ENCODE results near the gene RAET1E.
"Not testable (repeated sequence)": the region's sequence is repeated elsewhere in the genome, so short reads cannot be mapped to it uniquely, and the experiment has no call there.

Gene RAET1E

DNA sequence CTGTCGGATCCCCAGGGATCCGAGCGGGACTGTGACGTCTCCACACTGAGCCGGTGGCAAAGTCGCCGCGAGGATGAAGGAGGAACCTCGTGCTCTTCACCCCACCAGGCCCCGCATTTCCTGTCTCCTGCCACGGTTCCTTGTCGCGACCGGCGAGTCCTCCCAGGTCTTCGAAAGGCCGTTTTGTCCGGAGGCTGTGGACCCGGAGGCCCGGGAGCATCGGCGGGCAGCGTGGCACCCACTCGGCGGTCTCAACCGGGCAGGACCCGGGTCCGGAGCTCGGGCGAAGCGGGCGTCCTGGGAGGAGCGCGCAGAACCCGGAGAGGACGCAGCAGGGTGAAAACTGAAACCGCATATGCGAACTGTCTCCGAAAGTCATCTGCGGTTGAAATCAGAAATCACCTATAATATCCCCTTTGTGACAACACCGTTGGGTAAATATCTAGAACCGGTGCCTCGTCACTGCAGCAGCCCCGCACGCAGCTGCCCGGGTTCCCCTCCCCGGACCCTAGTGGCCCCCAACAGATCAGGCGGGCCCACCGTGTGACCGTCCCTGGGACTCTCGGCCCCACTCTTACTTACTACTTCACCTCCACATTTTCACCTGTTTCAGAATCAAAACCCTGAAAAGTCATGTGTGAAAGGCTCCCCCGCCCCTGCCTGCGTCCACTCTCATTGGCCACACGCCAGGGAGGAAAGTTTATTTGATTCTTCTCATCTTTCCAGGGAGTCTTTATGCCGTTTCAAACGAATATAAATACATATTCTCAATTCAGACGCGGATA, 40.9 kb upstream of the RAET1E start:
- Histone ChIP-seq H3K9ac (ENCODE audit: low read length) (no peak overlapping the region), H3K36me3 (ENCODE audit: control insufficient read depth, insufficient read depth, low read length, severe bottlenecking) (no peaks in the 10 kb centered on the region), H3K9me3 (ENCODE audit: control insufficient read depth, low read length) (no peaks in the 10 kb centered on the region), H3K4me1 (ENCODE audit: control insufficient read depth, insufficient read depth, low read length) (peaks cover 10% of the 10 kb centered on the region), H3K27me3 (replicated peaks; ENCODE audit: control insufficient read depth, insufficient read depth, low read length) (peaks cover 56% of the 10 kb centered on the region), H3K4me3 (ENCODE audit: low read length) (peak overlapping the region; percentile 76)
- DNase-seq (ENCODE audit: low read depth), result peak; percentile 47

DNA sequence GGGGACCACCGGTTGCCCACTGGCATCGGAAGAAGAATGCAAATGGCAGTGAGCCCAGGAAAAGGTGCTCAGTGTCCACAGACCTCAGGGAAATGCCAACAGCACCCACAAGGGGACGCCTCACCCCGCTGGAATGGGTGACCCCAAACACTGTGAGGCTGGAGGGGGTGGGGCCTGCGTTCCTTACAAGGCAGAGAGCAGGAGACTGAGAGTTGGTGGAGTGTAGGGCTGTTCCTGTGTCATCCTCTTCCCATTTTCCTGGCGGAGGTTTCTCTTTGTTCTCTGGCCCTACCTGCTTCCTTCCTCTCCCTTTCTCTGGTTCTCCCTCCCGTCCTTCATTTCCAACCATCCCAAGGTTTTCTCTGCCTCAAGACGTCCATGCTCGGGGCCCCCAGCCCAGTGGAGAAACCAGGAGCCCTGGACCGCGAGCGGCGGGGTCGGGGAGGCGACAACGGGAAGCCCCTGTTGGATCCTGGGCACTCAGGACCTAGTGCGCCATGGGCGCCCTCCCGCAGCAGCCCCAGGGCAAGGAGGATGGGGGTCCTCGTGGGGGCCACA, 40.2 kb upstream of the RAET1E start:
- not testable (repeated sequence) for H3K9me3 ChIP-seq (ENCODE audit: control insufficient read depth, low read length); H3K36me3 ChIP-seq (ENCODE audit: control insufficient read depth, insufficient read depth, low read length, severe bottlenecking); H3K9ac ChIP-seq (ENCODE audit: low read length); H3K4me1 ChIP-seq (ENCODE audit: control insufficient read depth, insufficient read depth, low read length); DNase-seq (ENCODE audit: low read depth)
- H3K27me3 ChIP-seq (replicated peaks; ENCODE audit: control insufficient read depth, insufficient read depth, low read length), result peaks cover 56% of the 10 kb centered on the region
- peak overlapping the region; percentile 76 for H3K4me3 ChIP-seq (ENCODE audit: low read length)

GRCh38 chr6:149936743-149937142, 38.8 kb upstream of the RAET1E start:
- no peaks in the 10 kb centered on the region for H3K36me3 ChIP-seq (ENCODE audit: control insufficient read depth, insufficient read depth, low read length, severe bottlenecking)
- peaks cover 56% of the 10 kb centered on the region for H3K27me3 ChIP-seq (replicated peaks; ENCODE audit: control insufficient read depth, insufficient read depth, low read length)
- no peak overlapping the region for H3K4me3 ChIP-seq (ENCODE audit: low read length)
- no peaks in the 10 kb centered on the region for H3K9me3 ChIP-seq (ENCODE audit: control insufficient read depth, low read length)
- H3K4me1 ChIP-seq (ENCODE audit: control insufficient read depth, insufficient read depth, low read length), result peaks cover 10% of the 10 kb centered on the region
- no peak overlapping the region for H3K9ac ChIP-seq (ENCODE audit: low read length)
- DNase-seq (ENCODE audit: low read depth), result no peak

DNA sequence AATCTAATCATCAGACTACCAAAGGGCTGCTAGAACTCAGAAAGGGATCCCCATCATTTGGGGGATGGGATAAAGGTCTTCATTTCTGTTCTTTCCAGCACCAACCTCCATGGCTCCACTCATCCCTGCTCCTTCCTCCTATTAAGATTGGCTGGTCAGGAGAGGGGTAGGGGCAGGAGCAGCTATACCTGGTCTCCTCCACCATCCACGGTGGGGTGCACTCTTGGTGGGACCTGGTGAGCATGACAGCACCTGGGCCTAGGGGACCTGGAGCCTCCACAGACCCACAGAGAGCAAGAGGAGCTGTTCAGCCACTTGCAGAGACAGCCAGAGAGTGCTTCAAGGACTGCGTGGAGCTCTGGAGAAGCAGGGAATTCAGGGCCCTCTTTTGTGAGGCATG, 37.8 kb upstream of the RAET1E start:
- no peak overlapping the region for H3K9ac ChIP-seq (ENCODE audit: low read length)
- DNase-seq (ENCODE audit: low read depth), result no peak
- H3K4me1 ChIP-seq (ENCODE audit: control insufficient read depth, insufficient read depth, low read length), result peaks cover 10% of the 10 kb centered on the region
- H3K36me3 ChIP-seq (ENCODE audit: control insufficient read depth, insufficient read depth, low read length, severe bottlenecking), result no peaks in the 10 kb centered on the region
- no peaks in the 10 kb centered on the region for H3K9me3 ChIP-seq (ENCODE audit: control insufficient read depth, low read length)
- H3K27me3 ChIP-seq (replicated peaks; ENCODE audit: control insufficient read depth, insufficient read depth, low read length), result peaks cover 52% of the 10 kb centered on the region
- no peak overlapping the region for H3K4me3 ChIP-seq (ENCODE audit: low read length)

GRCh38 chr6:149935246-149935645, 37.3 kb upstream of the RAET1E start:
- no peak overlapping the region for H3K4me3 ChIP-seq (ENCODE audit: low read length)
- no peaks in the 10 kb centered on the region for H3K36me3 ChIP-seq (ENCODE audit: control insufficient read depth, insufficient read depth, low read length, severe bottlenecking)
- peaks cover 48% of the 10 kb centered on the region for H3K27me3 ChIP-seq (replicated peaks; ENCODE audit: control insufficient read depth, insufficient read depth, low read length)
- DNase-seq (ENCODE audit: low read depth), result no peak
- H3K9ac ChIP-seq (ENCODE audit: low read length), result no peak overlapping the region
- H3K4me1 ChIP-seq (ENCODE audit: control insufficient read depth, insufficient read depth, low read length), result peaks cover 10% of the 10 kb centered on the region
- H3K9me3 ChIP-seq (ENCODE audit: control insufficient read depth, low read length), result no peaks in the 10 kb centered on the region

DNA sequence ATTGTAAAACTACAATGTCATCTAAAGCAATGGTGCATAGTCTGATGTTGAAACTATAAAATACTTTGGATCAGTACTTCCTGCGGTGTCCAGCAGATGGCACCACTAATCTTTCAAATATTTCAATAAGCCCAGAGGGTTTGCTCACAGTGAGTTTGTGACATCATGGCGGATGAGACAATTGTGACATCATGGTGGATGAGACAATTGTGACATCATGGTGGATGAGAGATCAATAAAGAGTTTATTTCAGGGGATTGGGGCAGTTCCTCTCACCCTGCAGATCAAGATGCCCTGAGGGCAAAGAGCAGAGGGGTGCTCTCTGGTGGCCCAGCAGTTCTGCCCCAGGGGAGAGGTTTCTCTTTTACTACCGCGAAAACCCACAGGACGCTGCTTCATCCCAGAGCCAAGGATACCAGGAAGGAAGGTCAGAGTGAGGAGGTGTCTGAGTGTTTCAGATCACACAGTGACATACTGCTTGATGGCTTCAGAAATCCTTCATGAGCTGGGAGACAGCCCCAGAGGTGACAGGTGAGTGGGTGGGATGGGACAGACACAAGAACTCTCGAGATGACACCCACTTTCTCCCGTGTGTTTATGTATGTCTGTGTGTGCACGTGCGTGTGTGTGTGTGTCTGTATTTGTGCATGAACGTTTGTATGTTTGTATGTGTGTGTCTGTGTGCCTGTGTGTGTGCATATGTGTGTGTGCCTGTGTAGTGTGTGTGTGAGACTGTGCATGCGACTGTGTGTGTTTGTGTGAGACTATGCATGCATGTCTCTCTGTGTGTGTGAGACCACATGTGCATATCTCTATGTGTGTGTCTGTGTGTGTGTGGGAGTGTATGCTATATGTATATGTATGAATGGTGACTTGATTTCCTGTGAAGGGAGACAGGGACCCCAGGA, 36.6 kb upstream of the RAET1E start:
- peaks cover 10% of the 10 kb centered on the region for H3K4me1 ChIP-seq (ENCODE audit: control insufficient read depth, insufficient read depth, low read length)
- no peak overlapping the region for H3K4me3 ChIP-seq (ENCODE audit: low read length)

DNA sequence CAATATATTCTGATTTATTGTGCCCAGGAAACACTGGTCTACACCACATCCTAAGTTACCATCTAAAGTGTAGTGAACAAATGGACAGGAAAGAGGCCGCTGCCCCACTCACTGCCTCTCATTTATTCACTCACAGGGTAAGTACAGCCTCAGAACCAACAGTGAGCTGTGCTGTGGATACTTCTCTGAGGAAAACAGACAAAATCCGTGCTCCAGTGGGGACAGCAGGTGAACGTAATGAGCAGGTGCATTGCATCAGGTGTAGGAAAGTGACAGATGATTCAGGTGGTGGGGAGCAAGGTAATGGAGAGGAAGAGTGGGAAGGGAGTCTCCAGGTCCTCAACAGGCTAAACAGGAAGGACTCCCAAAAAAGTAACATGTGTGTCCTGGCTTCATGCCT, 35.5 kb upstream of the RAET1E start:
- H3K4me3 ChIP-seq (ENCODE audit: low read length), result no peak overlapping the region
- no peaks in the 10 kb centered on the region for H3K36me3 ChIP-seq (ENCODE audit: control insufficient read depth, insufficient read depth, low read length, severe bottlenecking)
- no peaks in the 10 kb centered on the region for H3K9me3 ChIP-seq (ENCODE audit: control insufficient read depth, low read length)

More for the DNA sequence above, 36.6 kb upstream of the RAET1E start:
- Histone ChIP-seq H3K9me3 (ENCODE audit: control insufficient read depth, low read length) (no peaks in the 10 kb centered on the region), H3K9ac (ENCODE audit: low read length) (no peak overlapping the region), H3K36me3 (ENCODE audit: control insufficient read depth, insufficient read depth, low read length, severe bottlenecking) (no peaks in the 10 kb centered on the region), H3K27me3 (replicated peaks; ENCODE audit: control insufficient read depth, insufficient read depth, low read length) (peaks cover 48% of the 10 kb centered on the region)
- peak; percentile 91 for DNase-seq (ENCODE audit: low read depth)

GRCh38 chr6:149933036-149933435, 35.1 kb upstream of the RAET1E start:
- Histone ChIP-seq H3K4me3 (ENCODE audit: low read length) (no peak overlapping the region), H3K36me3 (ENCODE audit: control insufficient read depth, insufficient read depth, low read length, severe bottlenecking) (no peaks in the 10 kb centered on the region), H3K27me3 (replicated peaks; ENCODE audit: control insufficient read depth, insufficient read depth, low read length) (peaks cover 41% of the 10 kb centered on the region), H3K9ac (ENCODE audit: low read length) (no peak overlapping the region), H3K9me3 (ENCODE audit: control insufficient read depth, low read length) (no peaks in the 10 kb centered on the region), H3K4me1 (ENCODE audit: control insufficient read depth, insufficient read depth, low read length) (no peaks in the 10 kb centered on the region)
- no peak for DNase-seq (ENCODE audit: low read depth)

More for the DNA sequence above, 35.5 kb upstream of the RAET1E start:
- Histone ChIP-seq H3K4me1 (ENCODE audit: control insufficient read depth, insufficient read depth, low read length) (peaks cover 3% of the 10 kb centered on the region), H3K9ac (ENCODE audit: low read length) (no peak overlapping the region), H3K27me3 (replicated peaks; ENCODE audit: control insufficient read depth, insufficient read depth, low read length) (peaks cover 45% of the 10 kb centered on the region)
- no peak for DNase-seq (ENCODE audit: low read depth)

GRCh38 chr6:149931501-149931900, 33.6 kb upstream of the RAET1E start:
- Histone ChIP-seq H3K4me3 (ENCODE audit: low read length) (no peak overlapping the region), H3K9me3 (ENCODE audit: control insufficient read depth, low read length) (no peaks in the 10 kb centered on the region), H3K9ac (ENCODE audit: low read length) (no peak overlapping the region), H3K27me3 (replicated peaks; ENCODE audit: control insufficient read depth, insufficient read depth, low read length) (peaks cover 28% of the 10 kb centered on the region), H3K36me3 (ENCODE audit: control insufficient read depth, insufficient read depth, low read length, severe bottlenecking) (no peaks in the 10 kb centered on the region), H3K4me1 (ENCODE audit: control insufficient read depth, insufficient read depth, low read length) (no peaks in the 10 kb centered on the region)
- DNase-seq (ENCODE audit: low read depth), result no peak

DNA sequence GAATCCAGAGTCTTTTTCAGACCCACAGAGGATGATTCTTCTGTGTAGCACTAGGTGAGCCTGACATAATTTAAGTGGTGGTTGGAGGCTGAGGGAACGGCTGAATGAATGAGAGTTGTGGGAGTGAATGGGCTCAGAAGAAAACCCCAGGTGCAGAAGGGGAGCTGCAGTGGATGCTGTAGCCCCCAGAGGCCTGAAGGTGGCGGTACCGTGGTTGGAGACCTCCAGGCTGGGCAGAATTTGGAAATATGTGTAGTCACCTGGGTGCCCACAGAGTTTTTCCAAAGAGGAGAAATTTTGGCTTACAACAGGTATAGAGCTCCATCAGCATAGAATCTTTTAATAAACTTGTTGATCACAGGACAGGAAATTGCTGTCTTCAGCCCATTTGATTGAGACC, 31.5 kb upstream of the RAET1E start:
- no peak overlapping the region for H3K4me3 ChIP-seq (ENCODE audit: low read length)
- no peak overlapping the region for H3K9ac ChIP-seq (ENCODE audit: low read length)
- H3K36me3 ChIP-seq (ENCODE audit: control insufficient read depth, insufficient read depth, low read length, severe bottlenecking), result no peaks in the 10 kb centered on the region
- H3K9me3 ChIP-seq (ENCODE audit: control insufficient read depth, low read length), result no peaks in the 10 kb centered on the region
- H3K27me3 ChIP-seq (replicated peaks; ENCODE audit: control insufficient read depth, insufficient read depth, low read length), result peaks cover 15% of the 10 kb centered on the region
- DNase-seq (ENCODE audit: low read depth), result no peak
- peaks cover 3% of the 10 kb centered on the region for H3K4me1 ChIP-seq (ENCODE audit: control insufficient read depth, insufficient read depth, low read length)

DNA sequence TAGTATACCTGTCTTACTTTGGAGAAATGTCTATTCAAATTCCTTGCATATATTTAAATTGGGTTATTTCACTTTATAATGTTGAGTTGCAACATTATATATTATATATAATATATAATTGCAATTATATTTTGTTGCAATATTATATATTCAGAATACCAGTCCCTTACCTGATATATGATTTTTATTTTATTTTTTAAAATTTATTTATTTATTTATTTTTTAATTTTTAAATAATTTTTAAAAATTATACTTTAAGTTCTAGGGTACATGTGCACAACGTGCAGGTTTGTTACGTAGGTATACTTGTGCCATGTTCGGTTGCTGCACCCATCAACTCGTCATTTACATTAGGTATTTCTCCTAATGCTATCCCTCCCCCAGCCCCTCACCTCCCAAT, 29.1 kb upstream of the RAET1E start:
- not testable (repeated sequence) for H3K9ac ChIP-seq (ENCODE audit: low read length); H3K9me3 ChIP-seq (ENCODE audit: control insufficient read depth, low read length); DNase-seq (ENCODE audit: low read depth); H3K36me3 ChIP-seq (ENCODE audit: control insufficient read depth, insufficient read depth, low read length, severe bottlenecking); H3K4me1 ChIP-seq (ENCODE audit: control insufficient read depth, insufficient read depth, low read length); H3K4me3 ChIP-seq (ENCODE audit: low read length)
- H3K27me3 ChIP-seq (replicated peaks; ENCODE audit: control insufficient read depth, insufficient read depth, low read length), result peaks cover 15% of the 10 kb centered on the region

Data from adipocyte (in vitro differentiated cells).